Measurements from ENCODE around the gene EPHB4.

EPHB4 gene

DNA sequence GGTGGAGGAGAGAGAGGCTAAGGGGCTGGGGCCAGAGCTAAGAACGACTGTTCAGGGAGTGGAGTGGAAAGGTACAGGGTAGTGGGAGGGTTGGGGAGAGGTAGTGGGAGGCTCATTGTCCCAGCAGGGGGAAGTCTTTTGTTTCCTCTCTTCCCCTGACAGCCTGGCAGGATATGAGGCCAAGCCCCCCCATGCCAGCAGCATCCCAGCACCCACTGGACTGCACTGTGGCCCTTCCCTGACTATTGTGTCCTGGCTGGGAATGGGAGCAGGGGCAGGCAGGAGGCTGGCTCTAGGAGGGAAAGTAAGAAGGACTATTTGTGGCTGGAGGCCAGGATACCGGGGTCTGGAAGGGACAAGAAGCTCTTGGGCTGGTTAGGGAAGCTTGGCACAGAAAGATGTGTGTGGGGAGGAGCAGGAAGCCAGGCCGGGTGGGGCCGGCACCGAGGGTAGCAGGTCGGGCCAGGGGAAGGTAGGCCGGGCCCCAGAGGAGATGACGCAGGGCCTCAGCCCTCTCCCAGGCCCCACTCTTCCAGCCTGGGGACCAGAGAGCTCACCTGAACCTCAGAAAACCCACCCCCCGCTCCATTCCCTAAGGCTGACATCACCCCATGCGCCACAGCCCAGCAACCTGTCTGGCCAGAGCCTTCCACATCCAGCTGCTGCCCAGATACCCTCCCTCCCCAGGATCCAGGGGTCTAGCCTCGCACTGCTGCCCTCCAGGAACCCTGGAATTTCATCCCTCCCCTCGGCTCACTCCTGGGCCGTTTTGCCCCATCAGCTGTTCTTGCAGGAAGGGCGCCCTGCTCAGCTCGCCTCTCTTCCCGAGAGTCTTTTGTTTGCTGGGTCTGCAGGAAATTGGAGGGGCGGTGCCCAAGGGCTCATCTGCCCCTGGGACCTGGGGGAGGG is 8.8 kb upstream of the EPHB4 start:
- DNase-seq (ENCODE audit: low read depth): no peak
- TF ChIP-seq, protein P1, sequence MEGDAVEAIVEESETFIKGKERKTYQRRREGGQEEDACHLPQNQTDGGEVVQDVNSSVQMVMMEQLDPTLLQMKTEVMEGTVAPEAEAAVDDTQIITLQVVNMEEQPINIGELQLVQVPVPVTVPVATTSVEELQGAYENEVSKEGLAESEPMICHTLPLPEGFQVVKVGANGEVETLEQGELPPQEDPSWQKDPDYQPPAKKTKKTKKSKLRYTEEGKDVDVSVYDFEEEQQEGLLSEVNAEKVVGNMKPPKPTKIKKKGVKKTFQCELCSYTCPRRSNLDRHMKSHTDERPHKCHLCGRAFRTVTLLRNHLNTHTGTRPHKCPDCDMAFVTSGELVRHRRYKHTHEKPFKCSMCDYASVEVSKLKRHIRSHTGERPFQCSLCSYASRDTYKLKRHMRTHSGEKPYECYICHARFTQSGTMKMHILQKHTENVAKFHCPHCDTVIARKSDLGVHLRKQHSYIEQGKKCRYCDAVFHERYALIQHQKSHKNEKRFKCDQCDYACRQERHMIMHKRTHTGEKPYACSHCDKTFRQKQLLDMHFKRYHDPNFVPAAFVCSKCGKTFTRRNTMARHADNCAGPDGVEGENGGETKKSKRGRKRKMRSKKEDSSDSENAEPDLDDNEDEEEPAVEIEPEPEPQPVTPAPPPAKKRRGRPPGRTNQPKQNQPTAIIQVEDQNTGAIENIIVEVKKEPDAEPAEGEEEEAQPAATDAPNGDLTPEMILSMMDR (conservative IDR thresholded peaks at IDR 0.05; ENCODE audit: low read depth, low read length): no peak
- H3K4me3 ChIP-seq (ENCODE audit: low read length): no peak overlapping the region

DNA sequence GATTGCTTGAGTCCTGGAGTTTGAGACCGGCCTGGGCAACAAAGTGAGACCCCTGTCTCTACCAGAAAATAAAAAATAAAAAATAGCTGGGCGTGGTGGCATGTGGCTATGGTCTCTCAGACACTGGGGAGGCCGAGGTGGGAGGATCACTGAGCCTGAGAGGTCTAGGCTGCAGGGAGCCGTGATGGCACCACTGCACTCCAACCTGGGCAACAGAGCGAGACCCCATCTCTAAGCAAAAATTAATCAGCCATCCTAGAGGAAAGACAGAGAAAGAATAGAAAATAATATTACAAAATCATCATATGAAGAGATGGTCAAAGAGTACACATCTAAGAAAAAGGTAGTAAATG is 4.9 kb upstream of the EPHB4 start:
- TF ChIP-seq, protein P1 (conservative IDR thresholded peaks at IDR 0.05; ENCODE audit: low read depth, low read length): no peak
- H3K4me3 ChIP-seq (ENCODE audit: low read length): no peak overlapping the region
- DNase-seq (ENCODE audit: low read depth): no peak

DNA sequence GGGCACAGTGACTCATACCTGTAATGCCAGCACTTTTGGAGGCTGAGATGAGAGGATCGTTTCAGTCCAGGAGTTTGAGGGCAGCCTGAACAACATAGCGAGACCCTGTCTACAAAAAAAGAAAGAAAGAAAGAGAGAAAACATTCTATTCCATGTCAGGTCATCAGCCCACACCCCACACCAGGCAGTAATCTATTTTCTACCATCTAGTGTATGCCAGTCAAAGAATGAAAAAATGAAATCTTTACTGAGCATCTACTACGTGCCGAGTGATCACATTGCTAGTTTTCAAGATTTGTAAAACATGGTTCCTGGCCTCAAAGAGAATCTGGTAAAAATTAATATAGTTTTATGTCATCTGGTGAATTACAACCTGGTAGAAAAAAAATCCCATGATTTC is 3.1 kb upstream of the EPHB4 start:
- no peak for DNase-seq (ENCODE audit: low read depth)
- no peak overlapping the region for H3K4me3 ChIP-seq (ENCODE audit: low read length)
- TF ChIP-seq, protein P1 (conservative IDR thresholded peaks at IDR 0.05; ENCODE audit: low read depth, low read length): no peak

DNA sequence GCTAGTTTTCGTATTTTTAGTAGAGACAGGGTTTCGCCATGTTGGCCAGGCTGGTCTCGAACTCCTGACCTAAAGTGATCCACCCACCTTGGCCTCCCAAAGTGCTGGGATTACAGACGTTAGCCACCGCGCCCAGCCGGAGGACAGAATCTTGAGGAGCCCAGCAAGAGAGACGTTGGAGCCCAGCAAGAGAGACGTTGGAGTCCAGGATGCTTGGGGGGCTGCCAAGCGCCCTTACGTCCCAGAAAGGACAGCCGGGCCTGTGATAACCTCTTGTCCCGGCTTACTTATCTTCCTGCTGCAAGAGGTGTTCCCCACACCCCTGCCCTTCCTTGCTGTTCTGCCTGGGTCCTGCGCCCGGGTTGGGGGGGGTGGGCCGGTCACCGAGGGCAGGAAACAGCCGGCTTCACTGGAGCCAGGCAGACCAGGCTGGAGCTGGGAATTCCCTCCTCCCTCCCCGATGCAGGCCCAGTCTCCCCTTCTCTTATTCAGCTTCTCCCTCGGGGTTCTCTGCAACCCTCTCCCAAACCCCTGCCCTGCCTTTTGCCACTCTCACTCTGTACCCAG is 1.9 kb upstream of the EPHB4 start:
- H3K4me3 ChIP-seq (ENCODE audit: low read length): no peak overlapping the region
- TF ChIP-seq, protein P1 (conservative IDR thresholded peaks at IDR 0.05; ENCODE audit: low read depth, low read length): no peak
- DNase-seq (ENCODE audit: low read depth): no peak

DNA sequence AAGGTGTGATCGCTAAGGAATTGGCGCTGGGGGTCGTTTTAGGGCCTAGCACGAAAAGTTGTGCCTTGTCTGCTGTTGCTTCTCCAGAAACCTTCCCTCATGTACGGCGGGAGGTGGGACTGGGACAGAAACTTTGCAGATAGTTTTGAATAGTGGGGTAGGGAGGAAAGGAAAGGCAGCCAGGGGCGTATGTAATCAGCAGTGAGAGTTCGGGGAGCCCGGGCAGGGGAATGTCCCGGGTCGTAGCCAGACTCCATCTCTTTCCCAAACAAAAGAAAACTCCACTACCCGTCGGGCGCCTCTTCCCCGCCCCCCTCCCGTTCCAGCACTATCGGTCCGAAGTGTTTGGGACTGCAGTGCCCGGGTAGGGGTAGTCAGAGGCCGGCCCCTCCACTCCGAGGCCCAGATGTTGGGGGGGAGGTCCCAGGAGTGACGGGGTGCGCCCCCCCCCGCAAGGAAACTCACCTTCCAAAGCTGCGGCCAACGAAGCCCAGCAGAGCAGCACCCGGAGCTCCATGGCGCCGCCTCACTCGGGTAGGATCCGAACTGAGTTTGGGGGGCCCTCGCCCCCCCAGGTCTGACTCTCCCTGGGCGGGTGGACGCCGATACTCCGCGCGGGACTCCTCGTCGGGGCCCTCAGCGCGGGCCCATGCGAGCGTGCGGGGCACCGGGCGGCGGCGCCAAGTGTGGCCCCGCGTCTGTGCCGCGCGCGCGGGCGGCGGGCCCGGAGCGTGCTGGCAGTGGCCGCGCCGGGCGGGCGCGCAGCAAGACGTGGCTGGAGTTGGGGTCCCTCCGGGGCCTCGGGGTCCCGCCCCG is 601 bp downstream of the EPHB4 start:
- H3K4me3 ChIP-seq (ENCODE audit: low read length): peak overlapping the region; percentile 59
- DNase-seq (ENCODE audit: low read depth): no peak
- TF ChIP-seq, protein P1 (conservative IDR thresholded peaks at IDR 0.05; ENCODE audit: low read depth, low read length): no peak

DNA sequence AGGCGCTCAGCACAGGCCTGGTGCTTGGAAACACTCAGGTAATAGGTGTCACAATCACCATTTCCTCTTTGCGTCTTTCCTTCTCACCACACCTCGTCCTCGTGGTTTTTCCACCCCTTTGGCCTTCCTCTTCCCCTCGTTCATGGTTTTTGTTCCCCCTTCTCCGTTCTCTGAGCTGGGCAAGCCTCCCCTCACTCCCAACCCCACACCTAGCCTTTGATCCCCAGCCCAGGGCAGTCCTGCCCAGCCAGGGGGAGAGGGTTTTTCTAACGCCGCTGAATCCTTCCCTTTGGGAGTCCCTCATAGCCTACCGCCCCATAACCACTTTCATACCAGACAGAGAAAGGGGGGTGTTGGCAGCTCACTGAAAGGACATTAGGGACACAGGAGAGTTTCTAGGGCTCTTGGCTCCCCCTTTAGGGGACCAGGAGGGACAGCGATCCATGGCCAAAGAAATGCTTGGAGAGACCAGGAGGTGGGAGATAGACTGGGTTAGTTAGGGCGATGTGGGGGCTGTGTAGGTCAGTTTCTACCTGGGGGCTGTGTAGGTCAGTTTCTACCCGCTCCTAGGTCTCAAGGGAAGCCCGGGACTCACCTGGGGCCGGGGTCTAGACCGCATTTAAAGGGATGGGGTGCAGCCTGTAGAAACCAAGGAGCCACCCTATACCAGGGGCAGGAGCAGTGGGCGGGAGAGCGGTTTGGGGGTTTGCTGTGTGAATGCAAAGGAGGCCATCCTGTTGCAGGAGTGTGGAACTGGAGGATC is 1.4 kb downstream of the EPHB4 start:
- no peak for DNase-seq (ENCODE audit: low read depth)
- TF ChIP-seq, protein P1 (conservative IDR thresholded peaks at IDR 0.05; ENCODE audit: low read depth, low read length): peak; percentile 55
- peak overlapping the region; percentile 59 for H3K4me3 ChIP-seq (ENCODE audit: low read length)
